Stimulated activated CD4-positive, alpha-beta T cell treated with anti-CD3 and anti-CD28 coated beads, Interleukin-4, amount 100 ng/mL, for 24 hours (primary cell): Measurements from ENCODE around the gene SH2D7.
A peak's percentile ranks its signal among the peaks of the same experiment; 100 is the strongest.

Experiments used
- DNase-seq: peaks from one replicate; pipeline ENCODE4 v3.0.0-alpha.2; 2020

Gene SH2D7

DNA sequence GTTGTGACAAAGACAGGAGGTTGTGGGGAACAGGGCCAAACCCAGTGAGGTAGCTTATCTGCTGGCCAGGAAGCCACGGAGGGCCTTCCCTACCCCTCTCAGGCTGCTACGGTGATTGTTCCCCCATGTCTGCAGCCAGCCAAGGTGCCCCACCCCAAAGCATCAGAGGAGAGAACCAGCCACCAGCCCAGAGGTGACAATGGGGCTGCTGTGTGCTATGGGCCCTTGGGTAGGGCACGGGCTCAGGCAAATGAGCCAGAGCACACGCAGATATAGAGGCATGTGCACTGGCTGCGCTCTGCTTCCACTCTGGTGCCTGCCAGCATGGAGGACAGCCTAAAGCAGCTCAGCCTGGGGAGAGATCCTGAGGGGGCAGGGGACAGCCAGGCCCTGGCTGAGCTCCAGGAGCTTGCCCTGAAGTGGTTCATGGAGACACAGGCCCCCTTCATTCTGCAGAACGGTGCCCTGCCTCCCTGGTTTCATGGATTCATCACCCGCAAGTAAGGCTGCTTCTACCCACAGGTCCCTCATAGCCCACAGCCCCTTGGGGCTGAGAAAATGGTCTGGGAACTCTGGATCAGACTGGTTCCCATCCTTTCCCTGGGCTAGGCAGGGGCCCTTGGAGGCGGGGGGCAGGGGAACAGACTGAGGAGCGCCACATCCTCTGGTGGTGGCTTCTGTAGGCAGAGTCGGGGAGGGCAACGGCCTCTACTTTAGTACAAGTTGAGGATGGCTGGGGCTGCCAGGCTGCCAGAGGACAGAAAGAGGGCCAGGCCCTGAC lies at the start of gene SH2D7:
TSS of gene SH2D7 (plus strand) at position 301 of the 781 bp plus-strand sequence. CDS start at position 325, 24 bp downstream.
- no peak for DNase-seq

DNA sequence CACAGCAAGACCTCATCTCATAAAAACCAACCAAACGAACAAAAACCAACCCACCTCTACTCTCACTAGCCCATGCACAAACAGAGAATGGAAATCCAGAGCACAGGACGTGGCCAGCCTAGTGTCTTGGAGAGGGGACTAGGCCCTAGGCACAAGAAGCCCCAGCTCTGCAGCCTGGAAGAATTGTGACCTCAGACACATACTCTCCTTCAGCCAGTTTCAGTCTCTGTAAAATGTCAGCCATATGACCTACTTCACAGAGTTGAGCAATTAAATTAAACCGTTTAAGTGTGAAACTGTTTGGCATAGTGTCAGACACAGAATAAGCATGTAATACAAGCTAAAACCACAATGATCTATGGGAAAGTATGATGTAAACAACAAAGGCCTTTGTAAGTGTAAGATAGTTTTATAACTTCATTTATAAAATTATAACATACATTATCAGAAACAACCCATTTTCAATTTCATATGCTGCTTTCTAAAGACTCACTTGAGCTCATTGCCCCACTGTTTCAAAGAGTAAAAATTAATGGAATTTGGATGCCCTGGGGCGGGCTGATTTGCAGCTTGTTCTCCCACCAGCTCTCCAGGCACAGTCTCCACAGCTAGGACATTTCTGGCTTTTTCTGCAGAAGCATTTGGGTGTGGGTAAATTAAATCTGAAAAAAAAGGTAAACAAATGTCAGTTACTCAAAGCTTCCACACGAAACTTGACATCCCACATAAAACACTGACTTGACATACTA lies 47.8 kb upstream of the SH2D7 start:
- DNase-seq, result no peak

DNA sequence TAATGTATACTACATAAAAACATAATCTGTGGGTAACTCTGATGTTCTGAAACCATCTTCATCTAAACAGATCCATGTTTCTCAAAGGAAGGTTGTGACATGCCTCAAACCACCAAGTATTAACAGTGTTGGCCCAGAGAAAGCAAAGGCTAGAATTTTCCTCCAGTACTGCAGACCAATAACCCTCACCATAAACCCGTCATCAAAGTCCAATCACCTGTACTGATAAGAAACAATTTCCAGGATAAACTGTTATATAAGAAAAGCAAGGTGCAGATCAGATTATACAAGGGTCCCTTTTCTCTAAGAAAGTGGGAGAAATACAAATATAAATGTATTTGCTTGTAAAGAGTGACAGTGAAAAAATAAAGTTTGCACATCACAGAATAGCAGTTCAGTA lies 47.2 kb upstream of the SH2D7 start:
- no peak for DNase-seq

DNA sequence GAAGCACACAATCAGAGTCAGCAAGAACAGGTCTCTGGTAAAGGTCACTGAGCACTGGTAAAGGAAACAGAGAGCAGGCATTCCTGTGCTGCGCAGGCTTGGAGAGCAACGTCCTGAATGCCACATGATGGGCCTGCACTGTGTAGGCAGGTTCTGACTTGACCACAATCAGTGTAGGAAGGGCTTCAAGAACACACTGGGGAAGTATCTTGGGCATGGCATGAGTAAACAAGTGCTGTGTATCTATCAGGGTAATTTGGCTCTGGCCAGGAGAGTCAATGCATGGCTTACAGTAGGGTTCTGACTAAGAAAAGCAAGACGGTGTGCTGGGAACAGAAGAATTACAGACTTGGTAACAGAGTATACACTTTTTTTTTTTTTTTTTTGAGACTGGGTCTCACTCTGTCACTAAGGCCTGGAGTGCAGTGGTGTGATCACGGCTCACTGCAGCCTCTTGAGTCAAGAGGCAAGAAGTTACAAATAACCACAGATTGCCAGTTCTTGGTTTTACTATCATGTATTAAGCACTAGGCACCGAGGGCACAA lies 45.5 kb upstream of the SH2D7 start:
- DNase-seq, result no peak

DNA sequence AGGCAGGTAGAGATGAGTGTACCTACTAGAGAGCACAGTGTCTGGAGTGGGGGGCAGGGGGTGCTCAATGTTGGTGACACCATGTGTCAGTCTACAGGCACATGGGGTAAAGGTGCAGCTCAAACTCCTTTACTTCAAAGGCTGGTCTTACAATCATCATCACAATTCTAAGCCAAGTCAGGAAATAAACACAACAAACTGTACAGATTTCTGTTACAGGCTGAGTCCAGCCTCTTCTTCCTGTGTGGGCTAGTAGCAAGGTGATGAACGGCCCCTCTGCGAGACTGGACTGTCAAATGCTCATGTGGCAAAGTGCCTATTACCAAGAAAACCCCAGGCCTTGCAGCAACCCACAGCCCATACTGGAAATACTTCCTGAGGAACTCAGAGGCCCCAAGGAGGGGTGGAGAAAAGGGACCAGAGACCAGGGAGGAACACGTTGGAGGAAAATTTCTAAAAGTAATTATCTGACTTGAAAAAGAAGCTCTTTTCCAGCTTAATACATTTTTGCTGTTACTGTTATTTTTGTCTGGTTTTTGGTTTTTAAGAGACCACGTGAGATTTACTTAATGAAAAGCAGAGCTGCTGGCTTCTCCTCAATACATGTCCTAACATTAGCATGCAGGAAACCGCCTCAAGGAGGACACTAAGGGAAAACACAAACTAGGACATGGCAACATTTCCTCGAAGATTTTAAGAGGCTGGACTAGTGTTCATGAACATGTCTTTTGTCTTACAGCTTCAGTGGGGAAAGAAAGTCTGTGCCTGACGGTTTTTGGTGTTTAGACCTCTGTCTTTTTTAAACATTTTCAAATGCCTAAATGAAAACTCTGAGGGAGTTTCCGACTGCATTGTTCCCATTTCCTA lies 44.4 kb upstream of the SH2D7 start:
- no peak for DNase-seq

DNA sequence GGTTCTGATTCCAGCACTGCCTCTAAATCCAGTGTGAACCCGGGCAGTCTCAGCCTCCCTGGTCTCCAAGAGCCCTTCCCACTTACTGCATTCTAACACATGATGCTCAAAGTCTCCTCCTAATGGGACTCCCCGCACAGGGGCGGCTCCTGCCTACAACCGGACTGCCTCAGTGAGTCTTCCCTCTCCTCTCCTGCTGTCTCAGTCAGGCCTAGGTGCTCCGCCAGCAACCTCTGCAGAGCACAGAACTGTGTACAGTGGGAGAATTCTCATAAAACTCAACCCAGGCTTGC lies 43.8 kb upstream of the SH2D7 start:
- no peak for DNase-seq

DNA sequence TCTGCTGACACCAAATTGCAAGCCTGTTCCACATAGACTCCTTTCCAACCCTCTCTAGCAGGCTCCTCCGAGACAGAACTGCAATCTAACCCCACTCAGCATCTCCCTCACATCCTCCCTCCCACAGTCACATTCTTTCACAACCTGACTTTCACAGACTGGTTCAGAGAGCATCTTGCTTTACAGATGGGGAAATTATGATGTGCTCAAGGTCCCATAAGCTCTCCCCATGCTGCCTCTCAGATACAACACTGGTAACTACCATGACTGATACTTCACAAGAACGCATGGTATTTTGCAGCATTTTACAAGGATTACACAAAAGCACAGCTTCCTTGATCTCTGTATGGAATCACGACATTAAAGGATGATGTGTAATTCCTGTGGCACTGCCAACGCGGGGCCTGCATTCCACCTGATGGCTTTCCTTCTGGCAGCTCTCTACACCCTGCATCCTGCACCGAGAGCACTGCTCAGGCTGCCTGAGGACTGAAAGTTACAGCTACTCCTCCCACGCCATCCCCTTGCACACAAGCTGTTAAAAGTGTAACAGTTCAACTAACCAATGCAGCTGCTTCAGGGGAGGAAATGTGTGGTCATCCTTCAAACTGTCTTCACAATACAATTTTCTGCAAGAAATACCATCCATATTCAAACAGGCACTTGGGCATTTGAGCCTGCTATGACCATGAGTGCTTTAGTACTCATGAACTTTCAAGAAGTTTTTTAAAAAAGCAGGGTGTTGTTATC lies 42.5 kb upstream of the SH2D7 start:
- peak; percentile 77 for DNase-seq

DNA sequence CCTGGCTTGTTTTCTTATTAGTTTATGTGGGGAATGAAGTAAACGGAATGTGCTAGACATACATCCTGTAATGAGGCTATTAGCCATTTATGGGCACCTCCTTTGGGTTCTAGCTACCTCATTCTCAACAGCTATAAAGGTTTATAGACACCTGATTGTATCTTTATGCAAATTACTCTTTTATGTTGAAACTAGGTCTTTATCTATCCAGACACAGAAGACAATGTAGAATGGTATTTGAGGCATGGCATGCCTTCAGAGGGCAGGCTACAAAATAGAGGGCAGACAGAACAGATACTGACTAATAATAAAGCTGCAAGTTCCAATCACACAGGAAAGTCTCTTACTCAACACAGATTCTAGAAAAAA lies 41.9 kb upstream of the SH2D7 start:
- DNase-seq, result no peak

DNA sequence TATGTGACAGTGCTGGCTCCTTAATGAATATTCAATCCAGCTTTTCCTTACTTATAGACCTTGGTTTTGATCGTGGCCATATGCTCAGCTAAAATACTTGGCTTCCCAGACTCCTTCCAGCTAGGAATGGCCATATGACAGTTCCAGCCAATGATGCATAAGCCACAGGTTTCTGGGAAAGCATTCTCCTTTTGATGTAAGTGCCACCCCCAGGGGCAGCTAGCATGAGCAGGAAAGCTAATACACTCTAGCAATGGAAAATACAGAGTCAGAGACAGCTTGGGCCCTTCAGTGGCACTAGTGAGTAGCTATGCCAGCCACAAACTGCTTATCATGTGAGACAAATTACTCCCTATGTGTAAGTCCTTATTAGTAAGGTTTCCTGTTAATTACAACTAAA lies 41.5 kb upstream of the SH2D7 start:
- no peak for DNase-seq

DNA sequence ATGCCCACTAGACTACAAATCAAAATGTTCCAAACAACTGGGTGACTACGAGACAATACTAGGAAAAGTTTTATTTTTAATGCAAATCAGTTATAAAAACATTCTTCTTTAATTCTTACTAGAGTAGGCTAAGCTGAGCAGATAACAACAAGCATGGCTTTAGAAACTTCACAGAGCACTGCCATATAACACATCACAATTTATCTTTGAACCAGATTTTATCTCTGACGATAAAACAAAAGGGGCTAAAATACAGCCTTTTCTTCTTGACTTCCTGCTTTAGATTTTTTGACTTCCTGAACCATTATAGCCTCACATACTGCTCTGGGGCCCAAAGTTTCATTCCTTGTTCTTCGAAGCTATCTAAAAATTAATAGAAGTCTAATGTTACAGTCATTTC lies 40.8 kb upstream of the SH2D7 start:
- no peak for DNase-seq

DNA sequence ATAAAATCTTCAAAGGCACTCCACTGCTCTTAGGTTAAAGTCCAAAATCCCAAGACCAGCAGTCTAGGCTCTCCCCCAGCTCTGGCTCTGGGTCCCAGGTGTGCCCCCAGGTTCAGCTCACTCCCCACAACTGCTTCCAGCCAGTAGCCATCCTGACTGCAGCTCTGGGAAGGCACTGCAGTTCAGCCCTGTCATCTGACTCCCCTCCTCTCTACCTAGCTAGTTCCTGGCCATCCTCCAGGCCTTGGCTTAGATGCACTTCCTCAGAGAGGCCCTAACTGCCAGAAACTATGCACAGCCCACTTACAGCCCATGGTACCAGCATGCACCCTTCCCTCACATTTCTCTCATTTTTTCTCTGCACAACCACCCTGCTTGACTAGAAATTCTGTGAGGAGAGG lies 40.4 kb upstream of the SH2D7 start:
- no peak for DNase-seq

DNA sequence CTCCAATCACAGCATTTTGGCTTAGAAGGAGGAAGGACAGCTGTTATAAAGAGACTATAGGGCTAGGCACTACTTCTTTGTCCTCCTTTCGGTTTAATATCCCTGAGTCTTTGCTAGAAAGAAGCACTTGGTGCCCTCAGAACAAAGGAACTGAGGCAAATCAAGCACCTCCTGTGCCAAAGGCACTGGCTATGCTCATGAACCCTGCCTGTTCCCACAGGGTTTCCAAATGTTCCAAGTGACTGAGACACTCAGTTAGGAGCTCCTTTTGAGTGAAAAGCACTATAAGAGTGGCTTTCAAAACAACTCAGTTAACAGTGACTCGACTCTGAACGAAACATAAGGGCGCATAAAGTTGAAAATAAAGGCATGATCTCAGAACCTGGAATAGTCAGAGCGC lies 39.8 kb upstream of the SH2D7 start:
- no peak for DNase-seq

DNA sequence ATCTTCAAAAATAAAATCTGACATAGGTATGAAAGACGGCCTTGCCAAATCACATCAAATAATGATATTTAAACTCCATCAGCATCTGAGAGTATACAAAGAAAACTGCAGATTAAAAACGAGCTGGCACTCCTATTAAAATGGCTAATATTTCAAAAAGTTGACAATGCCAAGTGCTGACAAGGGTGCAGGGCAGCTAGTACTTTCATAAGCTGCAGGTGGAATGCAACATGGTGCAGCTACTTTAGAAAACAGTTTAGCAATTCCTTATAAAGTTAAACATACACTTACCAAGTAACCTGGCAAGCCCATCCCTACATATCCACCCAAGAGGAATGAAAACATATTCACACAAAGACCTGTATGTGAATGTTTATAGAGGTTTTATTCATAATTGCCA lies 37.8 kb upstream of the SH2D7 start:
- DNase-seq, result no peak

DNA sequence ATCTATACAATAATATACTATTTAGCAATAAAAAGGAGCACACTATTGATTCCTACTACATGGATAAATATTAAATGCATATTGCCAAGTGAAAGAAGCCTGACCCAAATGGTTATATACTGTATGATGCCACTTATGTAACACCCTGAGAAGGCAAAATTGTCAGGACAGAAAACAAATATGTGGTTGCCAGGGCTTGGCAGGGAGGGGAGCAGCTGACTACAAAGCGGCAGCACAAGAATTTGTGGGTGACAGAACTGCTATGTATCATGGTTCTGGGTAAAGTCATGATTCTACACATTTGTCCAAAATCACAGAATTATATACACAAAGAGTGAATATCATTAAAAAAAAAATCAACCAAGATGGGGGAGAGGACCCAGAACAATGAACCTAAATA lies 37.4 kb upstream of the SH2D7 start:
- DNase-seq, result no peak

DNA sequence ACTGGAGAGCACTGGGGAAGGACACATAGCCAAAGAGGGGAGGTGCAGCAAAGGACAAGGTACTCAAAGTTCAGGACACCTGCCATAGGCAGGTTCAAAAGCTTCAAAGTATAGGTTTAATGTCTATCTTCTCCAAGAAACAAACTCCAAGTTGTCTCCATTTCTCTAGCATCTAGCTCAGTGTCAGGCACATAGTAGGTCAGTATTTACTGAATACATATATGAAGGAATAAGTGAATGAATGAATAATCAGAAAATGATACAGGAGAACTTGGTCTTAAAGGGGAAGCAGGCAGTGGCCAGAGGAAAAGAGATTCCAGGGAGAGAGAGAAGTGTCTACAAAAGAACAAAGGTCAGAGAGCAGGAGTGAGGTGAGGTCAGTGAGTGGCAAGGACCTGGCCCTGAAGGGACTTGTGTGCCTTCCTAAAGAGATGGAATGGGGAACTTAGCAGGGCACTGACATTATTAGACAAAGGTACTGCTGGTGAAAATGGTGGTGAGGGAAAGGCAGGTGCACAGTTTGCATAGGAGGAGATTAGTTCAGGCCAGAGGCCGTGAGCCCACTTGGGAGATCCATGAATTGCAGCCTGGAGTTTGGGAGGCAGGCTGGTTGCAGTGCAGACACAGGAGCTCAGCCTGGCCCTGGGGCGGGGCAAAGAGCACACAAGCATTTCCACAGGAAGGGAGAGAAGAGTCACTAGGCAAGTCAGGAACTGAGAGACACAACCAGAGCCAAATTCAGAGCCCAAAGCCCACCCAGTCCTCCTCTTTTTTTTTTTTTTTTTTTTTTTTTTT lies 36.2 kb upstream of the SH2D7 start:
- DNase-seq, result no peak

DNA sequence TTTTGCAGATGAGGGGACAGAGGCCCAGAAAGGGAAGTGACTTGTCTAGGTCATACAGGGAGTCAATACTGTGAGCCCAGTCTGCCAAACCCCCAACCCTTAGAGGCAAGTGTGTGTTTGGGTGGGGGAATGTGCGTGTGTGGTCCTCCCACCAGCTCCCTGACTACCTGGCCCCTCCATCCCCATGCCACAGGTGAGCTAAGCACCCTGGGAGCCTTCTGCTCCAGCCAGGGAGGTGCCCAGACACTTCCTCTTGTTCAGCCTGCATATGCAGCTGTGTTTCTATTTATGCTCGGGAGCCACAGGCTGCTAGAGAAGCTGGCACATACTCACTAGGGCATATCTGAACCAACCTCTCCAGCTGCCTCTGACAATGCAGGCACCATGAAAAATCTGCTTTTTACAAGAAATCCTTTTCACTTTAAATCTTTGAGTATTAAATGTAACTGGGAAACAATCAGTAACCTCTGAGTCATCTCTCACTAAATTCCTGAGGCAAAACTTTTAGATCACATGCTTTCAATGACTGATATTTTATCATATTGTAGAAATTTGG lies 35.6 kb upstream of the SH2D7 start:
- no peak for DNase-seq

DNA sequence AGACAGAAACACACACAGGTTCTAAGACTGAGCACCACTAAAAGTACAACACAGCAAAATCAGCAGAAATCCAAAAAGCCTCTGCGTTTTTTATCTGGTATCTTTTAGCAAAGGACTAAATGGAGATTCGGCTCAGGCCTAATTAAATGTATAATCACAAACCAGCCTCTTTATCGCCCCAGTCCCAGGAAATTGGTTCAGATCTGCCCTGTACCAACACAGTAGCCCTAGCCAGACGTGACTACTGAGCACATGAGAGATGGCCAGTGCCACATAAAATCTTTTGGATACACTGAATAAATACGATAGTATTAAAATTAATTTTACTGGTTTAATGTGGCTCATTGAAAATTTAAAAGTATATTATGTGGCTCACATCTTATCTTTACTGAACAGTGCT lies 34.6 kb upstream of the SH2D7 start:
- no peak for DNase-seq

DNA sequence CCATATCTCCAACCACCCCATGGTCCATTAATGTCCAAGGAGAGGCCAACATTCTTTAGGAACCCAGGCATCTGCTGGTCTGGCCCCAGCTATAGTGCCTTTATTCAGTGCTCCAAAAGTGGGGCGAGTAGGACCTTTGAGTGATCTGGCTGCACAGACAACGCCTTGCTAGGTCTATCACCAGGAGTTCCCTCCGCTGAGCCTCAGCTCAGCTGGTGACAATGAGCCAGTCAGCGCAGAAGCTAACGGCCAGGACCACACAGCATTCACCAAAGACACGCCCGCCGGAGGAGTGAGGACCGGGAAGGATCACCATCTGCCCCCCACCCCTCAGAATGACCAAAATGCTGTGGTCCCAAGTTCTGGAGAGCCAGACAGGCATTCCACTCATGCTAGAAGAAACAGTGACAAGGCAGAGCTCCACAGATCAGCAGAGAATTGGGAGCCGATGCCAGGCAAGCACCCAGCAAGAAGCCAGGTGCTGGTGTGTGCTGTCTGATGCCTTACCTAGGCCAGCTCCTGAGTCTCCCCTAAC lies 33.9 kb upstream of the SH2D7 start:
- no peak for DNase-seq

DNA sequence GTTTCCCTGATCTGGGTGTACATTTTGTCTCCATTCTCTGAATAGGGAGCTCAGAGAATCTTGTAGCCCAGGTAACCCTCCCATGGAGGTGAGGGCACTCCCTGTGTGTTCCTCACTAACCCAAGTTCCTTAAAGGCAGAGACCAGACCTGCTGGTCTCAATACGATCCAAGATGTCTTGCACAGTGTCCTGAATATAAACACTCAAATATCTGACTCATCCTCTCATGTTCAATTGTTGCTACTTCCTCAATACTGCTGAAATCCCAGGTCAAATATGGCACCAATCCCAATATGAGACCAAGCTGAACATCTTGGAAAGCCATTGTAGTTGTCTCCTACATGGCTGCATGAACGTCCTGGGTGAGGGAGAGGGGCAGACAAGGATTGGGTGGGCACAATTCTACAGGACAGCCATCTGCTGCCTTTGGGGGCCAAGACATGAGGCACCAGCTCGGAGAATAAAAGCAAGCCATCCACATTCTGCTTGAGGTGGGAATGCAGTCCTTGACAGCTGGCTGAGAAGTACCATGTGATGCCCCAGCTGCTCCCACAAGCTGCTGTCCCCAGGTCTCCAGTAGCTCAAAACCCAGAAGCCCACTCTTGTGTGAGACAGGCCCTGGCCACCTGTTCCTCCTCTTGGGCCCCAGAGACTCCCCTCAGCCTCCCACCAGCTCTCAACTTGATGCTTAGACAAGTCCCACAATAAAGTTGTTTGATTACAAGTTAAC lies 33.1 kb upstream of the SH2D7 start:
- DNase-seq, result no peak

DNA sequence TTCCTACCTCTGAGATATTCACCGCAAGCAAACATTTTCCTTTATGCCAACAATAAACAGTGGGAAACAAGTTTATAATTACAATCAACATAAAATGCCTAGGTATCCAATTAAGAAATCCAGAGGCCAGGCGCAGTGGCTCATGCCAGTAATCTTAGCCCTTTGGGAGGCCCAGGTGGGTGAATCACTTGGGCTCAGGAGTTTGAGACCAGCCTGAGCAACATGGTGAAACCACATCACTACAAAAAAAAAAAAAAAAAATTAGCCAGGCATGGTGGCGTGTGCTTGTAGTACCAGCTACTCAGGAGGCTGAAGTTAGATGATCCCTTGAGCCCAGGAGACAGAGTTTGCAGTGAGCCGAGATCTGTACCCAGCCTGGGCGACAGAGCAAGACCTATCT lies 32.1 kb upstream of the SH2D7 start:
- DNase-seq, result no peak
